Fibroblast of pulmonary artery (primary cell): ENCODE data around the gene GP5.

Experiments
- DNase-seq: peaks from one replicate; pipeline ENCODE4 v3.0.0-alpha.2; 2010; ENCODE audit warnings: low read depth
- H3K4me3 ChIP-seq: replicated peaks from 2 replicates; pipeline ENCODE4 v1.5.1; 2011; ENCODE audit warnings: low read depth, mild to moderate bottlenecking, control low read depth, low read length, moderate library complexity
- TF ChIP-seq, protein P1 (sequence below): IDR thresholded peaks from 2 replicates; pipeline ENCODE4 v1.5.1; 2011; ENCODE audit warnings: mild to moderate bottlenecking, control low read depth, low read length, inconsistent platforms; ENCODE audit errors: missing control alignments

The GP5 gene

DNA sequence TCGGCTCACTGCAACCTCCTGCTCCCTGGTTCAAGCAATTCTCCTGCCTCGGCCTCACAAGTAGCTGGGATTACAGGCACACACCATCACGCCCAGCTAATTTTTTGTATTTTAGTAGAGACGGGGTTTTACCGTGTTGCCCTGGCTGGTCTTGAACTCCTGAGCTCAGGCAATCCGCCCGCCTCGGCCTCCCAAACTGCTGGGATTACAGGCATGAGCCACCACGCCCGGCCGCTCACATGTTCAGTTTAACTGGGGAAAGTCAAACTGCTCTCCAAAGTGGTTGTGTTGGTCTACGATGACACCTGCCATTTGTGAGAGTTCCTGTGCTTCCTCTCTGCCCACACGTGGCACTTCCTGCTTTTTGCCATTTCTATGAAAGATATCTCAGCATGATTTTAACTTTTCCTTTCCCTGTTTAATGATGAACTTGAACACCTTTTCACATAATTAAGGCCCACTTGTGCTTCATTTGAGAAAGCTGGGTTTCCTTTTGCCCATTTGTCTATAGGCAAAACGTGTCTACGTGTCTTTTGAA, 877 bp upstream of the GP5 start:
- TF ChIP-seq, protein P1, sequence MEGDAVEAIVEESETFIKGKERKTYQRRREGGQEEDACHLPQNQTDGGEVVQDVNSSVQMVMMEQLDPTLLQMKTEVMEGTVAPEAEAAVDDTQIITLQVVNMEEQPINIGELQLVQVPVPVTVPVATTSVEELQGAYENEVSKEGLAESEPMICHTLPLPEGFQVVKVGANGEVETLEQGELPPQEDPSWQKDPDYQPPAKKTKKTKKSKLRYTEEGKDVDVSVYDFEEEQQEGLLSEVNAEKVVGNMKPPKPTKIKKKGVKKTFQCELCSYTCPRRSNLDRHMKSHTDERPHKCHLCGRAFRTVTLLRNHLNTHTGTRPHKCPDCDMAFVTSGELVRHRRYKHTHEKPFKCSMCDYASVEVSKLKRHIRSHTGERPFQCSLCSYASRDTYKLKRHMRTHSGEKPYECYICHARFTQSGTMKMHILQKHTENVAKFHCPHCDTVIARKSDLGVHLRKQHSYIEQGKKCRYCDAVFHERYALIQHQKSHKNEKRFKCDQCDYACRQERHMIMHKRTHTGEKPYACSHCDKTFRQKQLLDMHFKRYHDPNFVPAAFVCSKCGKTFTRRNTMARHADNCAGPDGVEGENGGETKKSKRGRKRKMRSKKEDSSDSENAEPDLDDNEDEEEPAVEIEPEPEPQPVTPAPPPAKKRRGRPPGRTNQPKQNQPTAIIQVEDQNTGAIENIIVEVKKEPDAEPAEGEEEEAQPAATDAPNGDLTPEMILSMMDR: no peak
- no peak overlapping the region for H3K4me3 ChIP-seq
- no peak for DNase-seq

DNA sequence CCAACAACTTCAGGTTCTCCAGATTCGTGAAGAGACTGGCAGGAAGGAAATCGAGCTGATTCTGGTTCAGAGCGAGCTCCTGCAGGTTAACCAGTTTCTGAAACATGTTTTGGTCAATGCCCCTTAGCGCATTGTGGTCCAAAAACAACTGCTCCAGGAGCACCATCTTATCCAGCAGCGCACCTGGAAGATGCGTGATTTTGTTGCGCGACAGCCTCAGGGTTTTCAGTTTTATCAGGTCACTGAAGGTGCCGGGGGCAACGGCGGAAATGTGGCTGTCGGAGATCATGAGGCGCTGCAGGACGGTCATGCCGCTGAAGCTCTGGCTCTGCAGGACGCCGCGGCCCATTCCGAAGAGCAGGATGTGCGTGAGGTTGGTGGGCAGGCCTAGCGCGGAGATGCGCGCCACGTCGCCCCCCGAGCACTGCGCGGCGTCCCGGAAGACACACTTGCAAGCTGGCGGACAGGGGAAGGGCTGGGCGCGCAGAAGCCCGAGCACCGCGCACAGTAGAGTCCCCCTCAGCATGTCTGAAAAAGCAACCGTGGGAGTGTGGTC, 1.2 kb downstream of the GP5 start:
- peak overlapping the region; percentile 12 for H3K4me3 ChIP-seq
- TF ChIP-seq, protein P1: no peak
- DNase-seq: no peak

DNA sequence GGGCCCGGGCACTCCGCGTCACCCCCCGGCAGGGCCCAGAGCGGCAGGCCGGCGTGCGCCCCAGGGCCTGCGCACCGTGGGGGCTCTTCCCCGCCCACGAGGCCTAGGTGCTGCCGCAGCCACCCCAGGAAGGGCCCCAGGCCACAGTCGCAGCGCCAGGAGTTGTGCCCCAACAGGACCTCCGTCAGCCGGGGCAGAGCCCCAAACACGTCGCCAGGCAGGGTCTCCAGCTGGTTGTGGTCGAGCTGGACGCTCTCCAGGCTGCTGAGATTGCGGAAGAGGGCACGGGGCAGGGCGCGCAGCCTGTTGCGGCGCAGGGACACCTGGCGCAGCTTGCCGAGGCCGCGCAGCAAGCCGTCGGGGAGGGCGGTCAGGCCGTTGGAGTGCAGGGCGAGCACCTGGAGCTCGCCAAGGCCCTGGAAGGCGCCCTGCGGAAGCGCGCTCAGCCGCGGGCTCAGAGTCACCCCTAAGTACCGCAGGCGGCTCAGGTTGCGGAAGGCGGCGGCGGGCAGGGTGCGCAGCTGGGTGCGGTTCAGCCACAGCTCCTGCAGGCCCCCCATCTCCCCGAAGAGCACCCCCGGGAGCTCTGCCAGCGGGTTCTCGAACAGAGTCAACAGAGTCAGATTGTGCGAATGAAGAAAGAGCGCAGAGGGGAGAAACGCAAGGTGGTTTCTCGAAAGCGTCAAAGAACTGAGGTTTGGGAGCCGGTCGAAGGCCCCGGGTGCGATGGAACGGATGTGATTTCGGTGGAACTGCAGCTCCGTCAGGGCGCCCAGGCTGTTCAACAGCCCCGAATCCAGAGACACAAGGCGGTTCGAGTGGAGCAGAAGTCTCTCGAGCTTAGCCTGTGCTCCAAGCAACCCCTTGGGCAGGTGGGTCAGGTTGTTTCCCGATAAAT, 2.0 kb downstream of the GP5 start:
- no peak for DNase-seq
- TF ChIP-seq, protein P1: no peak
- no peak overlapping the region for H3K4me3 ChIP-seq

DNA sequence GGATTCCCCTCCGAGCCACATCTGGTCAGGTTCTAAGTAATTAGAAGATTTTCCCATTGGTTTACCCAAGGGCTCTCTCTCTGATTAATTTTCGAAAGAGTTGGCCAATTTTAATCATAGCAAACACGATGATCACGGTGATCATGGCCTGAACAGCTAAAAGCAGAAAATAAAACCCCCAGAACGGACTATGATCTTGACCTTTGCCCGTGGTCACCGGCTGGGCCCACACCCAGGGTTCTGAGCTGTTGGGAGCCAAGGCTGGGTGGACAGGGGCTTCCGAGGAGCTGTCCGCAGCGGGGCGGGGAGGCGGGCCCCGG, 2.6 kb downstream of the GP5 start:
- DNase-seq: no peak
- TF ChIP-seq, protein P1: no peak
- no peak overlapping the region for H3K4me3 ChIP-seq

DNA sequence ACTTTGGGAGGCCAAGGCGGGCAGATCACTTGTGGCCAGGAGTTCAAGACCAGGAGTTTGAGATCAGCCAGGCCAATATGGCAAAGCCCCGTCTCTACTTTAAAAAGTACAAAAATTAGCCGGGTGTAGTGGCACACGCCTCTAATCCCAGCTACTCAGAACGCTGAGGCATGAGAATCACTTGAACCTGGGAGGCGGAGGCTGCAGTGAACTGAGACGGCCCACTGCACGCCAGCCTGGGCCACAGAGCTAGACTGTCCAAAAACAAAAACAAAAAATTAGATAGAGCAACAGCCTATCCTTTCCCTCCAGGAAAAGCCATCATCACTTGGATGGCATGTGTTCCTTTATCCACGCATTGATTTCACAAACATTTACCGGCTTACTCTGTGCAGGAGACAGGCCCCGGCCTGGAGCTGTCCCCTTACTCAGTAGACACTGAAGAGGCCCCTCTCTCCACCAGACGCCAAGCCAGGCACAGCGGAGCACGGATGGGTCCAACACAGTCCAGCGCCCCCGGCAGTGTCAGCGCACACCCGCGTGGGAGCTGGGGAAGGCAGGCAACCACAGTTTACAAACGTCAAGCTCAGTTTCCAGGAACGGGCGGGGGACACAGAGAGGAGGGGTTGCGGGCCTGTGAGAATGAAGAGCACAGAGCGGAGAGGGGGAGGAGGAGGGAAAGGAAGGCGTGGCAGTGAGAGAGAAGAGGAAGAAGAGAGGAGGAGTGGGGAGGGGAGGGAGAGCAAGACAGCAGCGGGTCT, 3.1 kb downstream of the GP5 start:
- TF ChIP-seq, protein P1: no peak
- H3K4me3 ChIP-seq: no peak overlapping the region
- no peak for DNase-seq

DNA sequence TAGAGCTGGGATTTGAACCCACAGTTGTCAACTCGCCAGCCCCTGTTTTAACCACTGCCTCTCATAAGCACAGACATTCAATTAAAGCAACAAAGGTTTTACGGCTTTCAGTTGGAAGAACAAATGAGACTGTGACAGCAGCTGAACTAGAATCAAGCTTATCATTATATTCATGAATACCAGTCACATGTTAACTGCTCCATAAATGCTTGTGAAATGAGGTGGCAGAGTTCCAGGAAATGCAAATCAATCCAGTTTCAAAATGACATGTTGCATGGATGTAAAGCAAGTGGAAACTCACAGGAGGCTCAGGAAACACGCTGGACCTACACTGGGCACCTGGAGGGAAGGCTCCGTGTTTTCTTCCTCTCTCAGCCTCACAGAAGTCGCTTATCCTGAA, 3.9 kb downstream of the GP5 start:
- H3K4me3 ChIP-seq: no peak overlapping the region
- TF ChIP-seq, protein P1: no peak
- DNase-seq: peak; percentile 41
